NCI-H187 treated with DMSO at 0.1 percent for 48 hours (cell line): Measurements from ENCODE around the gene KCTD4.
"Not testable (repeated sequence)": the region's sequence is repeated elsewhere in the genome, so short reads cannot be mapped to it uniquely, and the experiment has no call there.

Experiments
- DNase-seq: peaks from one replicate; lab custom pipeline; 2025; lab: John Stamatoyannopoulos, UW

The KCTD4 gene

GRCh38 chr13:45215392-45216077, 14.7 kb upstream of the KCTD4 start:
- no peak for DNase-seq

- DNase-seq, result peak; percentile 63
Measured at GRCh38 chr13:45209229-45209628, 8.4 kb upstream of the KCTD4 start.

- no peak for DNase-seq
Measured at GRCh38 chr13:45208132-45208531, 7.3 kb upstream of the KCTD4 start.

GRCh38 chr13:45207319-45207718, 6.5 kb upstream of the KCTD4 start:
- peak; percentile 47 for DNase-seq

GRCh38 chr13:45206340-45206739, 5.5 kb upstream of the KCTD4 start:
- DNase-seq, result no peak

GRCh38 chr13:45205124-45205523, 4.3 kb upstream of the KCTD4 start:
- no peak for DNase-seq

- DNase-seq, result no peak
Measured at GRCh38 chr13:45199711-45200110, 1.1 kb downstream of the KCTD4 start.

GRCh38 chr13:45198924-45199323, 1.9 kb downstream of the KCTD4 start:
- DNase-seq, result no peak

GRCh38 chr13:45198041-45198440, 2.8 kb downstream of the KCTD4 start:
- no peak for DNase-seq

GRCh38 chr13:45196622-45197021, 4.2 kb downstream of the KCTD4 start:
- no peak for DNase-seq

- DNase-seq, result no peak
Measured at GRCh38 chr13:45196096-45196495, 4.7 kb downstream of the KCTD4 start.

- no peak for DNase-seq
Measured at GRCh38 chr13:45195421-45195820, 5.4 kb downstream of the KCTD4 start.

- DNase-seq, result no peak
Measured at GRCh38 chr13:45194081-45194939, 6.5 kb downstream of the KCTD4 start.

- DNase-seq, result no peak
Measured at GRCh38 chr13:45191874-45192273, 9.0 kb downstream of the KCTD4 start.

- DNase-seq, result not testable (repeated sequence)
Measured at GRCh38 chr13:45189511-45189910, 11.3 kb downstream of the KCTD4 start.

- not testable (repeated sequence) for DNase-seq
Measured at GRCh38 chr13:45189077-45189476, 11.8 kb downstream of the KCTD4 start.

GRCh38 chr13:45185286-45185685, 15.6 kb downstream of the KCTD4 start:
- no peak for DNase-seq

GRCh38 chr13:45184693-45185092, 16.2 kb downstream of the KCTD4 start:
- no peak for DNase-seq

- no peak for DNase-seq
Measured at GRCh38 chr13:45180713-45181601, 19.9 kb downstream of the KCTD4 start.

- DNase-seq, result no peak
Measured at GRCh38 chr13:45180303-45180702, 20.5 kb downstream of the KCTD4 start.

- no peak for DNase-seq
Measured at GRCh38 chr13:45179428-45179827, 21.4 kb downstream of the KCTD4 start.
